ENCODE measurements around the gene STX2.
"Not testable (repeated sequence)": the region's sequence is repeated elsewhere in the genome, so short reads cannot be mapped to it uniquely, and the experiment has no call there.

STX2 gene

DNA sequence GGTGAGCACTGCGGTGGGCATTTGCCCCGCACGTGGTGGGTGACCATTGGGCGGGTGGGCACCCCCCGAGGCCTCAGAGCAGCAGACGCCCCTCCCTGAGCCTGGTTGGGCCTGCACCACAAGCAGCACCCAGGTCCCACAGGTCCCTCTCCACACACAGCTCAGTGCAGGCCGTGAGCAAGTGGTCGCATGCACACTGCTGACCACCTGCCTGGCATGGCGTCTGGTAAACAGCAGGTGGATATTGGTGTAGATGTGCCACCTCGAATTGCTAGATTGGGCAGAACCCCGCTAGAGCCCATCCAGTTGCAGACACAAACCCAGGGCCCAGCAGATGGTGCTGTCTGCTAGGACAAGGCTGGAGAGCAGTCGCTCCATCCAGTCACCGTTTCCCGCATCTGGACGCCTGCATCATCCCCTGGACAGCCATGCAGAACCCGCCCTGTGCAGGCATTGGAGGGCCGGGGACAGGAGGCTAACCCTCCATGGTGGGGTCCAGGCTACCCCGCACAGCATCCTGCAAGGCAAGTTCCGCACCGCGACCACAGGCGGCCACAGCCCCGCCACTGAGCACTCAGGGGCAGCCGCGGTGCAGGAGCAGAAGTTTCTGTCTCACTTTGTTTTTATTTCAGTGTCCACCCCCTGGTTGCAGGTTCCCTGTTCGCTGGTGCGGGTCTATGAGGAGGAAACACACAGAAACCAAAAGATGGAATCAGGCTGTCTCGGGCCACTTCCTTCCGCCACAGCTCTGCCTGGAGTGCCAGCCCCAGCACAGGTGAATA, 77.3 kb downstream of the STX2 start:
- DNase-seq: no peak

DNA sequence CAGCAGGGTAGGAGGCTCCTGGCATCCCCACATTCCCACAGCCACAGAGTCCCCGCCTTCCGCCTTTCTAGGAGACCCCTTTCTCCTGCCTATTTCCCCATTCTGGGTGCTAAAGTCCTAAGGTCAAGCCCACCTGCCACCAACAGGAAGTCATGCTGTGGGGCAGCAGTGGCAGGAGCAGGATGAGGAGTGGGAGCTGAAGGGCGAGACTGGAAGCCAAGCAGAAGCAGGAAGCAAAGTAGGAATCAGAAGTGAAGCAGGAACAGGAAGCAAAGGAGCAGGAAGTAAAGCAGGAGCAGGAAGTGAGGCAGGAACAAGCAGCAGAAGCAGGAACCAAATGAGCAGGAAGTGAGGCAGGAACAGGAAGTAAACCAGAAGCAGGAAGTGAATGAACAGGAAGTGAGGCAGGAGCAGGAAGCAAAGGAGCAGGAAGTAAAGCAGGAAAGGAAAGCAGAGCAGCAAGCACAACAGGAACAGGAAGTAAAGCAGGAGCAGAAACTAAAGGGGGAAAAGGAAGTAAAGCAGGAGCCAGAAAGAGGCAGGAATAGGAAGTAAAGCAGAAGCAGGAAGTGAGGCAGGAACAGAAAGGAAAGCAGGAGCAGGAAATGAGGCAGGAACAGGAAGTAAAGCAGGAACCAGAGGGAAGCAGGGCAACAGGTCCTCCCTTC, 84.7 kb downstream of the STX2 start:
- no peak for DNase-seq

DNA sequence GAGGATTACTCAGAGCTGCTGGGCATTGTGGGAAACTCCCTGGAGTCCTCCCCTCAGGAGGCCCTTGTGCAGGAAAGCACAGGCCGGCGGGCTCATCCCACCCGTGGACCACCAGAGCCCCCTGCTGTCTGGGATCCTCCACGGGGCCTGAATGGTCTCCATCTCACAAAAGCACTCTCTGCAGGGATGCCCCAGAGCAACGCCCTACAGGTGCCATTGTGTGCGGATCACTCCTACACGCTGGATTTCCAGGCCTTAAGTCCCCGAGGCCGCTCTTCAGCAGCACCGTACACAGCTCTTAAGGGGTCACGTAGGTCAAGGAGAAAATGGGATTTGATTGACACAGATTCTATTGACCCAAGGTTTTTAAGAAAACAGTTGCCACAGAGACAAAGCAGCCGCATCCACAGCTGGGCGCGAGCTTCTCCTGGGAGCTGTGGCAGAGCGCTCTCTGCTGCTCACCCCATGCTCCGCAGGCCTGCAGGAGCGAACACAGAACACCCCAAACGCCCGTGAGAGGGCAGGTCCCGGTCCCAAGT, 86.3 kb downstream of the STX2 start:
- DNase-seq: no peak

DNA sequence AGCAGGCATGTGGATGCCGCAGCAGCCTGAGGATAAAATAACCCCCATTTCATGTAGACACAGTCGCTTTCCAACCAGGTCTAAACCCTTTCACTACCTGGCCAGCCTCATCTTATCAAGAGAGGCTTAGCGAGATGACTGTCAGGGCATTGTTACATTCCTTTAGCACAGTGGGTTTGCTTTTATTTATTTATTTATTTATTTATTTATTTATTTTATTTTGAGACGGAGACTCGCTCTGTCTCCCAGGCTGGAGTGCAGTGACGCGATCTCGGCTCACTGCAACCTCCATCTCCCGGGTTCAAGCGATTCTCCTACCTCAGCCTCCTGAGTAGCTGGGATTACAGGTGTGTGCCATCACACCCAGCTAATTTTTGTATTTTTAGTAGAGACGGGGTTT, 87.0 kb downstream of the STX2 start:
- not testable (repeated sequence) for DNase-seq

DNA sequence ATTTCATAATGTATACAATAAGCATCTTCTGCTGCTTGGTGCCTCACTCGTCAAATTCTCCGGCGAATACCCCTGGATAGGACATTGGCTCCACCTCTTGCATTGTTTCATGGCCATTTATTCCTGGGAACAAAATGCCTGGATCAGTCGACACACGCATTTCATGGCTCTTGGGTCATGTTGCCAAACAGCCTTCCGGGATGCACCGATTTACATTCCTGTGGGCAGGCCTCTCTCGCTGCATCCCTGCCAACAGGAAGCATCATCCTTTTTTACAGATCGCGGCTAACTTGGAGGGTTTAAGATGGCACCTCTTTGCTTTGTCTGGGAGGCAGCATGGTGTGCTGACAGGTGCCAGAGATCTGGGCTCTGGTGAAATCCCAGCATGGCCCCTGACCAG, 90.3 kb downstream of the STX2 start:
- no peak for DNase-seq

DNA sequence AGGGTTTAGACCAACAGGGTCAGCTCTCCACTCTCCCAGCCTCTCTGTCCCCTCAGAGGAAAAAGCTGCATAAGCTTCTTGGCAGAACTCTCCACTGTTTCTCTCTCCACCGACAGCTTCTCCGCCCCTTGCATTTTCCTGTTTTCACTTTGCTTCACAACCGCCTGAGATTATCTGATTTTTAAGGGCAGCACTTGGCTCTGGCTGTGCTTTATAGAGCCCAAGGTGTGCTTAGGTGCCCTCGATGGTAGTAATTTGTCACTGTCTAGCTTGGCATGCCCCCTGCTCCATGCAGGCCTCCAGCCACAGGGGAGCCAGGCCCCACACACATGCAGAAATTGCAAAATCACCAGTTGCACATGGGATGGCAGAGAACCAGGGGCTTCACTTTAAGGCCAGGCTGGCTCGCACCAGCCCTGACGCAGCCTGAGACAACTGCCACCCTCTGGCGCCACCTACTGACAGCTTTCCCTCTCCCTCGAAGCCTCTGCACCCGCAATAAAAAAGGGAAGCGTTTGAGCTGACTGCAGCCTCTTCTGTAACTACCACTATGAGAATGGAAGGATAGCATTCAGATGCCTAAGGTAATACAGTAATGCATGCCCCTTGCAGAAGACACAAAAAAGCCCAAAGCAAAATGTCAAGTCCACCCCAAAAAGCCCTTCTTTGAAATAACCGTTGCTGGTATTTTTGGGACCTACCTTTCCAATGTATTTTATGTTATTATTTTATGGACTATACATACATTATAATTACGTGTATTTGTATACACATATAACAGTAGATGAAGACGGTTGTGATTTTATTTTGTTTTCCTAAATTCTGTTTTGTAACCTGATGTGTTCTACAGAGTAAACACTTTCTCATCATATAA, 90.9 kb downstream of the STX2 start:
- no peak for DNase-seq

DNA sequence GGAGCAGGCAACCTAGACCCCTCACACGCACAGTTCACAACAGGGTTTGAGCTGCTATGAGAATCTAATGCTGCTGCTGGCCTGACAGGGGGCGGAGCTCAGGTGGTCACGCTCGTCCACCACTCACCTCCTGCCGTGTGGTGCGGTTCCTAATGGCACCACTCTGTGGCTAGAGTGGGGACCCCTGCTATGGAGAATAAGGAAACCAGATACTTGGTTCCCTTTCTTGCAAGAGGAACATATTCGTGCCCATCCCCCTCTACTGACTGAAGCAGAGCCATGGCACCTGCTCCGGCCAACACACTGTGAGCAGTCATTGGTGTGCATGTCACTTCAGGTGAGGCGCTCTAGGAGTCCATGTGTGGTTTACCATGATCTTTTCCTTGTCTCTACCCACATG, 92.5 kb downstream of the STX2 start:
- no peak for DNase-seq

DNA sequence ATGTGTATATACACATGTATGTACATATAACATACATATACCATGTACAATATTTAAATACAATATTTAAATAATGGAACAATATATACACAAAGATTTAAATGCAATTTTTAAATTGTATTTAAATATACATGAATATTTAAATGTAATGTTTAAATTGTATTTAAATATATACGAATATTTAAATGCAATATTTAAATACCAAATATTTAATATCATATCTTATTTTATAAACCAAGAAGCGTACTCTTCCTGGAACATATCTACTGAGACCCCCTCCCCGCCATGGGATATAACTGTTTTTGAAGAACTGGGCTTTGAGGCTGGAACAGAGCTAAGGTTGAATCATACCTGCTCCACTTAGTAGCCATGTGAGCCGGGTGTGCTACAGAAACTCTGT, 93.1 kb downstream of the STX2 start:
- DNase-seq: no peak

DNA sequence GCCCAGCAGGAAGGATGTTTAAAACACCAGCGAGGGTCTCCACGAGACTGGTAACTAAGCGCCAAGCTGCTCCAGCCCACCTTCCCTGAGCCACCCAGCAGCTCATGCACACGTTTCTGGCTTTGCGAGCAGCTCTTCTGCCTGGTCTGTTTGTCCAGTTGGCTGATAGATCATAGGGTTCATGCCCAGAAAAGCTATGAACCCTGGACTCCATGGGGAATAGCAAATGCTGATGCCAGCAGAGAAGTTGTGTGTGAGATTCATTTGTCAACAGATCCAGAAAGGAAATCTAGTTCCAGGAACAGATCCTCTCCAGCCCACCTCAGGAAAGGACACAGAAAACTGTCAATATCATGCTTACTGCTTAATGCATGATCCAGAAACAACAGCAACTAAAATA, 94.8 kb downstream of the STX2 start:
- DNase-seq: no peak

DNA sequence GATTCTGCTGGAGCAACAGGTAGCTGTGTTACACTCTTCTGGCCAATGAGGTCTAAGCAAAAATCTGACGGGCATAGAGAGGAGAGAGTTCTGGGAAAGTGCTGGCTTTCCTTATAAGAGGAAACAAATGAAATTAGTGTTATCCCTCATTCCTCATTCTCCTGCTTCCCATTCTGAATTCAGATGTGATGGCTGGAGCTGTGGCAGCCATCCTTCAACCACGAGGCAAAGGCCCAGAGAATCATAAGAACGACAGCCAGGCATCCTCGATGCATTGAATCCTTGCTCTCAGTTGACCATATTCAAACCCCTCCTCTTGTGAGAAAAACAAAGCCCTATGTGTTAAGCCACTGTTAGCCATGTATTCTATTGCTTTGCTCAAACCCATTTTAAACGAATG, 95.4 kb downstream of the STX2 start:
- DNase-seq: no peak

DNA sequence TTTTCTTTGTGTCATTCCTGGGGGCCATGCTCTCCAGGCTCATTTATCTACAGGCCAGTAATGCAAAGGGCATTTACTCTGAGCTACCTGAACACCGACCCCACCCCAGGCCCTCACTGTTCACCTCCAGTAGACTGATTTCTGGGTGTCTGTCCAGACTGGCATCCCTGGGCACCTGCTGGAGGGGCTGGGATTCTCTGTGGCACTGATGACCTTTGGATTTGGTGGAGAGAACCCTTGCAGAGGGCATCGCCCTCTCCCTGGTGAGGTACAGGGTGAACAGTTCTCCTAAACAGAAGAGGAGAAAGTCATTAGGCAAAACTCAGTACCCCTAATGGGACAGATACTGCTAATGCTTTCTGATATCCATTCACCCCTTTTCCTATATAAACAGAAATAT, 95.9 kb downstream of the STX2 start:
- DNase-seq: no peak

DNA sequence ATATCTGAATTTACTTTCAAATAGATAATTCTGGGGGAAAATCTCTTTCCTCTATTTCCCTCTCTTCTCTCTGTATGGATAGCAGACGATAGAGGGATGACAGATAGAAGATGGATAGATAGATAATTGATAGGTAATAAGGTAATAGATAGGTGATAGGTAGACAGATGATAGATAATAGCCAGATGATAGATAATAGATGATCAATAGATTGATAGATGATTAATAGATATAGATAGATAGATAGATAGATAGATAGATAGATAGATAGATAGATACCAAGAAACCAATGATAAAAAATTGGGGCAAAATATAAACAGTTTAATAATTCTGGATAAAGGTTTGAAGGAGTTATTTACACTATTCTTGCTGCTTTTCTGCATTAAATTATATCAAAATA, 96.3 kb downstream of the STX2 start:
- no peak for DNase-seq

DNA sequence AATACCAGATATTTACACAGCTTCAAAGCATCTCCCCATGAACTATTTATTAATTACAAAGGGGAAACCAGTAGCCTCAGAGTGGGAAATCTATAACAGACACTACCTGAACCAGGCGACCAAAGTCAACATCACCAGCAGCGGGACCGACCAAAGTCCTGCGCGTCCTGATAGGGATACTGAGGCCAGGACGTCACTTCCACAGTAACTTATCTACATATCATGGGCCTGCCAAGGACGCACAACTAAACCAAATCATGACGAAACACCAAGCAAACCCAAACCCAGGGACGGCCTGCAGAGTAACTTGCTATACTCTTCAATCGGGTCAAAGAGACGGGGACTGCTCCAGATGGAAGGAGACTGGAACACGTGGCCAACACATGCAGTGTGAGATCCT, 96.9 kb downstream of the STX2 start:
- DNase-seq: no peak
